GM10847 (cell line): Measurements from ENCODE around the gene TRIM24.

Experiments
- POLR2A ChIP-seq: IDR thresholded peaks from 2 replicates; pipeline ENCODE4 v1.6.1; 2011; ENCODE audit not compliant: insufficient read length; ENCODE audit errors: extremely low read depth

TRIM24 gene

DNA sequence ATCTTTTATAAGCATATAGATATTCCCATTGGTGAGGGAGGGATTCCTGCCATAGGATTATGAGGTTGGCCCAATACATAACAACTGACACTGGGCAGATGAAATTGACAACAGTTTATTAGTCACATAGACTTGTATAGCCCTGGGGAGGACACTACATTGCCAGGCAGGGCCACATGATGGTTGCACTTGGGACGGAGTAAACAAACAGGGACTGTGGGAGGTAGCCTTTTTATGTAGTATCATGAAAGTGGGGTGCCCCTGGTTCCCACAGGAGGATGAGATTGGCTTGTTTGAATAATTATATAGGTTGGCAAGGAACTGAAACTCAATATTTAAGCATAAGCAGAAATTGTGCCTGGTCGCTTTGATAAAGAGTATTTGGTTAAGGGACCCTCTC lies 23.5 kb downstream of the TRIM24 start:
- no peak for TF ChIP-seq POLR2A

- TF ChIP-seq POLR2A, result no peak
These were observed 31.7 kb downstream of the TRIM24 start for GRCh38 chr7:138491612-138492386.

GRCh38 chr7:138492423-138492822 lies 32.4 kb downstream of the TRIM24 start:
- no peak for TF ChIP-seq POLR2A

GRCh38 chr7:138493535-138493934 lies 33.5 kb downstream of the TRIM24 start:
- no peak for TF ChIP-seq POLR2A

DNA sequence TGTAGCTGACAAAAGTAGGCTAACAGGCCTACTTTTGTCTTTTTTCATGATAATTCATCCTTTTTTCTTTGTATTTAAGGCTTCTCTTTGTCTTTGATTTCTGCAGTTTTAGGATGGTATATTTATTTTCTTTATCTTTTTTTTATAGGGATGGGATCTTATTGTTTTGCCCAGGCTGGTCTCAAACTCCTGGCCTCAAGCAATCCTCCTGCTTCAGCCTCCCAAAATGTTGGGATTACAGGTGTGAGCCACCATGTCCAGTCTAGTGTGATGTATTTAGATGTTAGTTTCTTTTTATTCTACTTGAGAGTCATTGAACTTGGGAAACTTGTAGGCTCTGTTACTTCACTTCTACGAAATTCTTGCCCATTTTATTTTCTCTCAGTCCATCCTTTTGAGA lies 35.4 kb downstream of the TRIM24 start:
- no peak for TF ChIP-seq POLR2A

DNA sequence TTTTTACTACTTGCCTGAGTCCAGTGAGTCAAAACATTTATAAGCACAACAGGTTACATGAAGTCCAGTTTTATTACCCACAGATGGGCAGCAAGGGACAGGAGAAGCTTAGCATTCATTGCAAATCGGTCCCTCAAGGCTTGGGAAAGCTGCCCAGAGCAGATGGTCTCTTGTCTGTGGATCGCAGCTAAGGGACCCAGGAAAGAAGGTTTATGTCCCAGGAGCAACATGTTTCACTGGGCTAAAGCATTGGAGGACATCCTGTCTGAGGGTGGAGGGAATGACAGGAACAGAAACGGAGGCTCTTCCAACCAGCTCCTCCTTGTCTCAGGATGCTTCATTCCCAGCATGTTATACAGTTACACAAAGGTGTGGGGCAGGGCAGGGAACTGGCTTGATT lies 39.3 kb downstream of the TRIM24 start:
- TF ChIP-seq POLR2A, result no peak

- no peak for TF ChIP-seq POLR2A
These were observed 40.8 kb downstream of the TRIM24 start for GRCh38 chr7:138500892-138501291.

DNA sequence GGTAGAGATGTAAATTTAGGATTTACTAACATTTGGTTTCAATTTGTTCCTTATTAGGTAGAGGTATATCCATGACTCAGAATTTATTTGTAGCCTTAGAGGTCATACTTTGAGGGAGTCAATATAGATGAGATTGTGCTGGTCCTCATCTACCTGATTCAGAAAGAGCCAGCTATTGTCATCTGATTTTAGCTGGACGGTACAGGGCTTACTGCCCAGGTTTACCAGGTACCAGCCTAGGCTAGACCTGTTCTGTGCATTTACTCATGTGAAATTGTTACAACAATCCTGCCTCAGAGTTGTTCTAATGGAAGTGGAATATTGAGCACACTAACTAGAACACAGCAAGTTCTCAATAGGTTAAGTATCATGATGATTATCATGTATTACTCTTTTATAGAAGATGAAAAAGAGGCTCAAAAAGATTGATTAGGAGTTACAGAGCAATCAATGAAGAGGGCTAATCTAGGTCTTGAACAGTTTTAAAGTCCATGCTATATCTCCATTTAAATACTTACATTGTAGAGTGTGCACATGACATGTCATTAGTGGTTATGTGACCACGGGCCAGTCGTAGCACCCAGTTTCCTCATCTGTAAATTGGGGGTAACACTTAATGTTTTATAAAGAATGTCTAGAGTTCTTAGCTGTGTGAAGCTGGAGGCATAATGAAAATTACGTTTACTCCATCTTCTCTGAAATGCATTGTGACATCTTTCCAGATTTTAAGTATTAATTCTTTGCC lies 42.1 kb downstream of the TRIM24 start:
- no peak for TF ChIP-seq POLR2A

- TF ChIP-seq POLR2A, result no peak
These were observed 45.4 kb downstream of the TRIM24 start for GRCh38 chr7:138505361-138505873.

DNA sequence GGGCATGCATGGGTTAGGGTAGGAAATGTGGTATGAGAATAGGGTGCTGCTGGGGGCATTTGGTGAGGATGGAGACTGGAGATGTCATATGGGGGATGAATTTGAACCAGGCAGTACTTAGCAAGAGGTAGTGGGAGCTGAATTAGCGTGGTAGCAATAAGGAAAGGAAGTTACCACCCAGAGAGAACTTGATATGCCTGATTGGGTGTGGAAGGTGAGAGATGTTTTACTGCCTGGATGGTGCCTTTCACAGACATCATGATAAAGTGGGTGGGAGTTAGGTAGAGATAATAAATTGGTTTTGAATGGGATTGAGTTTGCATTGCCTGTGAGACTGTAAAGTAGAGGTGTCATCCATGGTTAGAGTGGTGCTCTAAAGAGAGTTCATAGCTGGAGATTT lies 46.7 kb downstream of the TRIM24 start:
- TF ChIP-seq POLR2A, result no peak

GRCh38 chr7:138510003-138510402 lies 49.9 kb downstream of the TRIM24 start:
- TF ChIP-seq POLR2A, result no peak

DNA sequence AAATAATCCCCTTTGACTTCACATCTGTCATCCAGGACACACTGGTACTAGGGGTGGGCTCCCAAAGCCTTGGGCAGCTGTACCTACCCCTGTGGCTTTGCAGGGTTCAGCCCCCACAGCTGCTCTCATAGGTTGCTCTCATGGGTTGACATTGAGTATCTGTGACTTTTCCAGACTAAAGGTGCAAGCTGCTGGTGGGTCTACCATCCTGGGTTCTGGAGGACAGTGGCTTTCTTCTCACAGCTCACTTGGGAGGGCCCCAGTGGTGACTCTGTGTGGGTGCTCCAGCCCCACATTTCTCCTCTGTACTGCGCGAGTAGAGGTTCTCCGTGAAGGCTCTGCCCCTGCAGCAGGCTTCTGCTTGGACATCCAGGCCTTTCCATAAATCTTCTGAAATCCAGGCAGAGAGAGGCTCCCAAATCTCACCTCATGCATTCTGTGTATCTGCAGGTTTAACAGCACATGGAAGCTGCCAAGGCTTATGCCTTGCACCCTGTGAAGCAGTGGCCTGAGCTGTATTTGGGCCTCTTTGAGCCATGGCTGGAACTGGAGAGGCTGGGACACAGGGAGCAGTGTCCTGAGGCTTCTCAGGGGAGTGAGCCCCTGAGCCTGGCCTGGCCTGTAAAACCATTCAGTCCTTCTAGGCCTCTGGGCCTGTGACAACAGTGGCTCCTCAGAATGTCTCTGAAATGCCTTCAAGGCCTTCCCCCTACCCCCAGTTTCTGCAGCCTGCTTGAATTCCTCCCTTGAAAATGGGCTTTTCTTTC lies 52.2 kb downstream of the TRIM24 start:
- no peak for TF ChIP-seq POLR2A

- TF ChIP-seq POLR2A, result no peak
These were observed 52.8 kb downstream of the TRIM24 start for GRCh38 chr7:138512885-138513284.

DNA sequence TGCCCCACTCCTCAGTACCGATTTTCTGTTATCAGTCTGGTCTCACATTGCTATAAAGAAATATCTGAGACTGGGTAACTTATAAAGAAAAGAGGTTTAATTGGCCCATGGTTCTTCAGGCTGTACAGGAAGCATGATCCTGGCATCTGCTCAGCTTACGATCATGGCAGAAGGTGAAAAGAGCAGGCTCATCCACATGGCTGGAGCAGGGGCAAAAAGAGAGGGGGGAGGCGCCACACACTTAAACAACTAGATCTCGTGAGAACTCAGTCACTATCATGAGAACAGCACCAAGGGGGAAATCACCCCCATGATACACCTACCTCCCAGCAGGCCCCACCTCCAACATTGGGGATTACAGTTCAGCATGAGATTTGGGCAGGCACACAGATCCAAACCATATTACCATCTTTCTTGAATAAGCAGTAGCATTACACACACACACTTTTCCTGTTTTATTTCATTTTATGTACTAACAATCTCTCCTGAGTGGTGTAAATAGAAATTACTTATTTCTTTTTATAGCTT lies 53.3 kb downstream of the TRIM24 start:
- no peak for TF ChIP-seq POLR2A

- TF ChIP-seq POLR2A, result no peak
These were observed 54.0 kb downstream of the TRIM24 start for GRCh38 chr7:138514044-138514443.
